K562 (cell line): ENCODE measurements around the gene CDKN2C. TPM values are rescaled to one million over a fixed set of nuclear protein-coding genes. Genes with fewer than 3 reads are reported as not detected.

Experiments used
- DEAF1 ChIP-seq: fragments of 450-650 bp; formaldehyde crosslinking; IDR thresholded peaks from 2 replicates; pipeline ENCODE4 v1.4.0; 2020; ENCODE audit warnings: mild to moderate bottlenecking, moderate library complexity
- GTF3C2 ChIP-seq: IDR thresholded peaks from 3 replicates; pipeline ENCODE4 v1.6.1; 2011; ENCODE audit warnings: borderline replicate concordance, mild to moderate bottlenecking, moderate library complexity; ENCODE audit not compliant: insufficient read length; ENCODE audit errors: extremely low read depth
- HLTF ChIP-seq: fragments of 450-650 bp; IDR thresholded peaks from 2 replicates; pipeline ENCODE4 v1.6.1; 2016
- ILF3 ChIP-seq: fragments of 450-650 bp; IDR thresholded peaks from 2 replicates; pipeline ENCODE4 v1.6.1; 2018; ENCODE audit warnings: antibody characterized with exemption, mild to moderate bottlenecking, moderate library complexity, borderline replicate concordance
- IRF2 ChIP-seq: sonication (generic); formaldehyde crosslinking; IDR thresholded peaks from 2 replicates; pipeline ENCODE4 v1.8.1; 2022; ENCODE audit warnings: mild to moderate bottlenecking, missing genetic modification reagents
- JUNB ChIP-seq: fragments of 450-650 bp; formaldehyde crosslinking; conservative IDR thresholded peaks from 2 replicates; pipeline ENCODE4 v1.4.0; 2020; ENCODE audit warnings: mild to moderate bottlenecking
- NEUROD1 ChIP-seq: fragments of 150-350 bp; IDR thresholded peaks from 2 replicates; pipeline ENCODE4 v1.6.1; 2014; ENCODE audit warnings: borderline replicate concordance, low read length, low read depth; ENCODE audit not compliant: partially characterized antibody
- PHTF2 ChIP-seq: fragments of 250-450 bp; sonication (Bioruptor Pico); IDR thresholded peaks from 2 replicates; pipeline ENCODE4 v1.5.0; 2021; ENCODE audit warnings: mild to moderate bottlenecking
- SMARCC2 ChIP-seq: fragments of 450-650 bp; IDR thresholded peaks from 2 replicates; pipeline ENCODE4 v1.6.1; 2017; ENCODE audit warnings: antibody characterized with exemption, moderate library complexity, mild to moderate bottlenecking, low read depth
- U2AF1 ChIP-seq: fragments of 200-400 bp; formaldehyde crosslinking; optimal IDR thresholded peaks from 2 replicates; pipeline ENCODE3; 2017; ENCODE audit warnings: mild to moderate bottlenecking, low read depth, low read length, moderate library complexity
- ZZZ3 ChIP-seq: fragments of 450-650 bp; IDR thresholded peaks from 2 replicates; pipeline ENCODE4 v1.6.1; 2016; ENCODE audit warnings: antibody characterized with exemption, mild to moderate bottlenecking, moderate library complexity
- polyA plus RNA-seq, 8 experiments: library from polyadenylated mRNA; depleted of rRNA in 4 of 8; stranded (reverse) in 5 of 8; unstranded in 3 of 8; fragments of >200 nt; fragmentation: Nextera tagmentation in 2 of 8; fragmentation: Illumina TruSeq in 1 of 8; extraction: Ambion mirVana in 2 of 8; extraction: Trizol in 1 of 8; gene quantifications; 2 replicates each; pipeline versions ENCODE4 v1.2.1 to v1.2.3, GENCODE V29; 2011 to 2014; ENCODE audit warnings: inconsistent platforms in 1 of 8, missing spikeins in 1 of 8
- total RNA-seq, 7 experiments: library from RNA; depleted of rRNA in 6 of 7; stranded (reverse); fragments of >200 nt in 6 of 7; fragmentation: Illumina TruSeq in 2 of 7; extraction: Trizol in 2 of 7; gene quantifications; 2 replicates each; pipeline versions ENCODE4 v1.2.1 to v1.2.3, GENCODE V29; 2011 to 2021; ENCODE audit warnings: low replicate concordance in 1 of 7
- TF ChIP-seq, protein P1 (sequence below): fragments of 450-650 bp; IDR thresholded peaks from 2 replicates; pipeline ENCODE4 v1.7.0; 2016; ENCODE audit warnings: borderline replicate concordance
- TF ChIP-seq, protein P2 (sequence below), 2 experiments: fragments of 450-650 bp in 1 of 2; IDR thresholded peaks; 2 replicates each; pipeline ENCODE4 v1.6.1; 2011 to 2017; ENCODE audit warnings: low read depth in 2 of 2, antibody characterized with exemption in 1 of 2, borderline replicate concordance in 1 of 2, low read length in 1 of 2, mild to moderate bottlenecking in 1 of 2, mixed read lengths in 1 of 2; ENCODE audit not compliant: control insufficient read depth in 1 of 2
- TF ChIP-seq, protein P3 (sequence below), 2 experiments: IDR thresholded peaks; 2 replicates each; pipeline ENCODE4 v1.6.1; 2011; ENCODE audit warnings: borderline replicate concordance in 1 of 2, control low read depth in 1 of 2, low read depth in 1 of 2, low read length in 1 of 2, mild to moderate bottlenecking in 1 of 2, mixed read lengths in 1 of 2, moderate library complexity in 1 of 2; ENCODE audit not compliant: insufficient read depth in 1 of 2, insufficient read length in 1 of 2, poor library complexity in 1 of 2, severe bottlenecking in 1 of 2; ENCODE audit errors: extremely low read depth in 1 of 2

CDKN2C gene
- total and polyA plus RNA-seq, 9 of the 15 experiments (the other 6 are each of a cell fraction or from before 2014, with no cell fraction given), result 11.9 to 74.3 (median 45.9) TPM

DNA sequence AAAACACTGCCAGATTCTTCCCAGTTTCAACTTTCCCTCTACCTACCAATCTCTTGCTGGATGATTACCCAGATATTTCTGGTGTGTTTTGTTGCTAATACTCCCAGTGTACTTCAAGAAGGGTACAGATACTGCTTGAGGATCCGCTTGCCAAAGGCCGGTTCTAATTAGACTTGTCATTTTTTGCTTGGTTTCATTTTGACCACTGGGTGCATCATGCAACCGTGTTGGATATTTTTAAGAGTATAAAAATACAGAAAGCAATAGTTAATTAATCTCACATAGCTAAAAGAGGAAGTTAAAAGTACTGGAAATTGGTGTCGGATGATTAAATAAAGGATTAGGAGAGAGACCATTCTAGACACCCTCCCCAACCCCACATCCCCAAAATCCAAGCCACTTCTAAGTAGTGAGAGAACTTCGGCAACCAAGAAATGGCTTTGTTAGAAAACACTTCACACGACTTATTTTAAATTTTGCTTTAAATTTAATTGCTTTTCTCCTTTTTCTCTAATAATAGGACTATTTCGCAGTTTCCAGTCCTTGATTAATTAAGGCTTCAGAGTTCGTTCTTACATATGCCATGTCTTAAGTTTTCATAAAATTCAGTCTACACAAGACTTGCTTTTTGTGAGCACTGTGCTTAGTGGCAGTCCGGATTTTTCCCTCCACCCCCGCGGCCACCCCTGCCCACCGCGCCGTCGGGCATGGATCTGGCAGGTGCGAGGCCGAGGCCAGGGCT lies 2.5 kb upstream of the CDKN2C start (continued):
- TF ChIP-seq PHTF2 (CRISPR knock-in tag), result no peak
- TF ChIP-seq JUNB, result no peak
- TF ChIP-seq, protein P1, sequence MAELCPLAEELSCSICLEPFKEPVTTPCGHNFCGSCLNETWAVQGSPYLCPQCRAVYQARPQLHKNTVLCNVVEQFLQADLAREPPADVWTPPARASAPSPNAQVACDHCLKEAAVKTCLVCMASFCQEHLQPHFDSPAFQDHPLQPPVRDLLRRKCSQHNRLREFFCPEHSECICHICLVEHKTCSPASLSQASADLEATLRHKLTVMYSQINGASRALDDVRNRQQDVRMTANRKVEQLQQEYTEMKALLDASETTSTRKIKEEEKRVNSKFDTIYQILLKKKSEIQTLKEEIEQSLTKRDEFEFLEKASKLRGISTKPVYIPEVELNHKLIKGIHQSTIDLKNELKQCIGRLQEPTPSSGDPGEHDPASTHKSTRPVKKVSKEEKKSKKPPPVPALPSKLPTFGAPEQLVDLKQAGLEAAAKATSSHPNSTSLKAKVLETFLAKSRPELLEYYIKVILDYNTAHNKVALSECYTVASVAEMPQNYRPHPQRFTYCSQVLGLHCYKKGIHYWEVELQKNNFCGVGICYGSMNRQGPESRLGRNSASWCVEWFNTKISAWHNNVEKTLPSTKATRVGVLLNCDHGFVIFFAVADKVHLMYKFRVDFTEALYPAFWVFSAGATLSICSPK, result no peak
- TF ChIP-seq, protein P2, sequence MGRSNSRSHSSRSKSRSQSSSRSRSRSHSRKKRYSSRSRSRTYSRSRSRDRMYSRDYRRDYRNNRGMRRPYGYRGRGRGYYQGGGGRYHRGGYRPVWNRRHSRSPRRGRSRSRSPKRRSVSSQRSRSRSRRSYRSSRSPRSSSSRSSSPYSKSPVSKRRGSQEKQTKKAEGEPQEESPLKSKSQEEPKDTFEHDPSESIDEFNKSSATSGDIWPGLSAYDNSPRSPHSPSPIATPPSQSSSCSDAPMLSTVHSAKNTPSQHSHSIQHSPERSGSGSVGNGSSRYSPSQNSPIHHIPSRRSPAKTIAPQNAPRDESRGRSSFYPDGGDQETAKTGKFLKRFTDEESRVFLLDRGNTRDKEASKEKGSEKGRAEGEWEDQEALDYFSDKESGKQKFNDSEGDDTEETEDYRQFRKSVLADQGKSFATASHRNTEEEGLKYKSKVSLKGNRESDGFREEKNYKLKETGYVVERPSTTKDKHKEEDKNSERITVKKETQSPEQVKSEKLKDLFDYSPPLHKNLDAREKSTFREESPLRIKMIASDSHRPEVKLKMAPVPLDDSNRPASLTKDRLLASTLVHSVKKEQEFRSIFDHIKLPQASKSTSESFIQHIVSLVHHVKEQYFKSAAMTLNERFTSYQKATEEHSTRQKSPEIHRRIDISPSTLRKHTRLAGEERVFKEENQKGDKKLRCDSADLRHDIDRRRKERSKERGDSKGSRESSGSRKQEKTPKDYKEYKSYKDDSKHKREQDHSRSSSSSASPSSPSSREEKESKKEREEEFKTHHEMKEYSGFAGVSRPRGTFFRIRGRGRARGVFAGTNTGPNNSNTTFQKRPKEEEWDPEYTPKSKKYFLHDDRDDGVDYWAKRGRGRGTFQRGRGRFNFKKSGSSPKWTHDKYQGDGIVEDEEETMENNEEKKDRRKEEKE (IDR thresholded peaks at IDR 0.05; ENCODE audit: borderline replicate concordance in 1 of 2, control insufficient read depth in 1 of 2, low read depth in 2 of 2, low read length in 1 of 2), result 0 out of 4 replicates have a peak, but pooled peaks of 1 of the 2 experiments have one; percentile 45
- TF ChIP-seq SMARCC2, result no peak
- TF ChIP-seq, protein P3, sequence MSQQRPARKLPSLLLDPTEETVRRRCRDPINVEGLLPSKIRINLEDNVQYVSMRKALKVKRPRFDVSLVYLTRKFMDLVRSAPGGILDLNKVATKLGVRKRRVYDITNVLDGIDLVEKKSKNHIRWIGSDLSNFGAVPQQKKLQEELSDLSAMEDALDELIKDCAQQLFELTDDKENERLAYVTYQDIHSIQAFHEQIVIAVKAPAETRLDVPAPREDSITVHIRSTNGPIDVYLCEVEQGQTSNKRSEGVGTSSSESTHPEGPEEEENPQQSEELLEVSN (IDR thresholded peaks at IDR 0.05; ENCODE audit: borderline replicate concordance in 1 of 2, extremely low read depth in 1 of 2, insufficient read depth in 1 of 2, insufficient read length in 1 of 2, low read depth in 1 of 2, low read length in 1 of 2, poor library complexity in 1 of 2, severe bottlenecking in 1 of 2), result peak in 1 of 2 experiments; percentile 81
- no peak for TF ChIP-seq NEUROD1
- no peak for TF ChIP-seq ZZZ3
- TF ChIP-seq DEAF1, result no peak
- TF ChIP-seq IRF2 (CRISPR knock-in tag), result no peak
- peak; percentile 23; the same call in 1 of the 2 replicates for TF ChIP-seq ILF3
- TF ChIP-seq HLTF, result no peak
- no peak for TF ChIP-seq GTF3C2
- TF ChIP-seq U2AF1, result no peak
